B cell (primary cell): ENCODE results near the gene SLC1A4. TPM values are rescaled to one million over a fixed set of nuclear protein-coding genes. Genes with fewer than 3 reads are reported as not detected.

Experiments used
- ATAC-seq: fragments of 200-7000 bp; cut with Tn5 transposase; one replicate; pipeline ENCODE4 v1.10.0; 2021; ENCODE audit warnings: low read depth, mild to moderate bottlenecking, moderate number of reproducible peaks, moderate library complexity
- CTCF ChIA-PET: fragments of 350-600 bp; sonication (Branson Sonifier 250); formaldehyde crosslinking; loops from one replicate; lab custom pipeline; 2021; ENCODE audit warnings: antibody characterized with exemption, inconsistent platforms; lab: Charles Lee
- POLR2A ChIA-PET: fragments of 350-600 bp; sonication (Branson Sonifier 250); formaldehyde crosslinking; loops from one replicate; lab custom pipeline; 2021; ENCODE audit warnings: antibody characterized with exemption; lab: Charles Lee
- DNase-seq: peaks from one replicate; pipeline ENCODE4 v3.0.0; 2013
- H2AFZ ChIP-seq: 2 replicates; pipeline ENCODE4 v1.6.1; 2012; ENCODE audit warnings: mild to moderate bottlenecking, low read depth, low read length; ENCODE audit not compliant: insufficient read depth, poor library complexity, severe bottlenecking
- H3K27ac ChIP-seq, 2 donors: 1 replicate in 1 of 2; 2 replicates in 1 of 2; pipeline ENCODE4 v1.5.1; 2012 to 2013; ENCODE audit warnings: low read length in 2 of 2, mild to moderate bottlenecking in 2 of 2, moderate library complexity in 1 of 2
- H3K27me3 ChIP-seq, 4 experiments: fragments of 200-600 bp in 1 of 4; sonication (generic) in 1 of 4; replicated peaks in 1 of 4; 1 replicate in 2 of 4; 2 replicates in 2 of 4; pipeline versions ENCODE4 v1.6.1 to v1.7.0; 2013 to 2016; ENCODE audit warnings: low read length in 3 of 4, mild to moderate bottlenecking in 2 of 4, mixed read lengths in 1 of 4, moderate library complexity in 1 of 4; ENCODE audit not compliant: insufficient read depth in 4 of 4, control insufficient read depth in 3 of 4; ENCODE audit errors: control extremely low read depth in 1 of 4
- H3K36me3 ChIP-seq, 2 experiments: replicated peaks in 1 of 2; 1 replicate in 1 of 2; 2 replicates in 1 of 2; pipeline versions ENCODE4 v1.6.1 to v1.7.1; 2013; ENCODE audit warnings: low read length in 1 of 2; ENCODE audit not compliant: insufficient read depth in 2 of 2, control insufficient read depth in 1 of 2; ENCODE audit errors: control extremely low read depth in 1 of 2, extremely low read depth in 1 of 2
- H3K4me1 ChIP-seq, 2 donors: fragments of 200-600 bp in 1 of 2; sonication (generic) in 1 of 2; 1 replicate in 1 of 2; 2 replicates in 1 of 2; pipeline versions ENCODE4 v1.5.1 to v1.6.1; 2013 to 2017; ENCODE audit warnings: low read length in 2 of 2; ENCODE audit not compliant: control insufficient read depth in 2 of 2, insufficient read depth in 2 of 2
- H3K4me2 ChIP-seq: replicated peaks from 2 replicates; pipeline ENCODE3; 2012; ENCODE audit warnings: mild to moderate bottlenecking, low read depth, low read length; ENCODE audit not compliant: poor library complexity, severe bottlenecking
- H3K4me3 ChIP-seq, 5 experiments: fragments of 200-600 bp in 1 of 5; sonication (generic) in 1 of 5; 1 replicate in 3 of 5; 2 replicates in 2 of 5; pipeline versions ENCODE4 v1.5.1 to v1.7.0; 2011 to 2016; ENCODE audit warnings: low read length in 4 of 5, mild to moderate bottlenecking in 4 of 5, low read depth in 2 of 5, control low read depth in 1 of 5, moderate library complexity in 1 of 5; ENCODE audit not compliant: insufficient read depth in 1 of 5; ENCODE audit errors: control extremely low read depth in 1 of 5, extremely low read depth in 1 of 5
- H3K79me2 ChIP-seq: fragments of 200-600 bp; sonication (generic); one replicate; pipeline ENCODE4 v1.6.0; 2016; ENCODE audit warnings: low read length; ENCODE audit not compliant: control insufficient read depth, insufficient read depth
- H3K9ac ChIP-seq: fragments of 200-600 bp; sonication (generic); 2 replicates; pipeline ENCODE4 v1.6.1; 2017; ENCODE audit warnings: mild to moderate bottlenecking, low read length, moderate library complexity
- H3K9me3 ChIP-seq, 3 donors: one replicate each; pipeline versions ENCODE4 v1.6.1 to v1.7.1; 2013; ENCODE audit warnings: low read length in 2 of 3; ENCODE audit not compliant: control insufficient read depth in 2 of 3, insufficient read depth in 1 of 3; ENCODE audit errors: control extremely low read depth in 1 of 3
- H4K20me1 ChIP-seq: 2 replicates; pipeline ENCODE4 v1.6.0; 2012; ENCODE audit warnings: mild to moderate bottlenecking, low read length; ENCODE audit not compliant: insufficient read depth, control insufficient read depth, poor library complexity, severe bottlenecking
- H3K27ac Mint-ChIP-seq: one replicate; pipeline ENCODE4 v1.8.0; 2021; ENCODE audit warnings: mixed read lengths
- H3K27me3 Mint-ChIP-seq: one replicate; pipeline ENCODE4 v1.8.0; 2021; ENCODE audit warnings: mixed read lengths
- H3K4me1 Mint-ChIP-seq: one replicate; pipeline ENCODE4 v1.8.0; 2021; ENCODE audit warnings: mixed read lengths
- H3K4me3 Mint-ChIP-seq: one replicate; pipeline ENCODE4 v1.8.0; 2021; ENCODE audit warnings: mixed read lengths
- H3K9me3 Mint-ChIP-seq: one replicate; pipeline ENCODE4 v1.8.0; 2022; ENCODE audit warnings: mixed read lengths; ENCODE audit not compliant: insufficient read depth
- CTCF ChIP-seq: fragments of 200-600 bp; IDR thresholded peaks from one replicate; pipeline ENCODE4 v1.8.0; 2022; ENCODE audit warnings: antibody characterized with exemption, mild to moderate bottlenecking
- EZH2 ChIP-seq: IDR thresholded peaks from 2 replicates; pipeline ENCODE4 v1.6.1; 2012; ENCODE audit warnings: borderline replicate concordance, low read depth, mild to moderate bottlenecking, moderate library complexity, low read length; ENCODE audit not compliant: insufficient read depth, poor library complexity, severe bottlenecking
- WGBS: methylation state at CpG from one replicate; pipeline ENCODE4 v1.1.5; 2013; ENCODE audit warnings: missing lambda C conversion rate; ENCODE audit not compliant: insufficient coverage; 5-methylcytosine and 5-hydroxymethylcytosine counted together
- intact Hi-C: fragments of 100-400 bp; cut with micrococcal nuclease; formaldehyde crosslinking; loops from one replicate; pipeline ENCODE4 v1.10.0; 2022
- polyA plus RNA-seq: library from polyadenylated mRNA; depleted of rRNA; stranded (reverse); fragments of >200 nt; gene quantifications from 2 replicates; pipeline ENCODE4 v1.2.3, GENCODE V29; 2012
- total RNA-seq, 2 donors: library from RNA; stranded (reverse); fragments of 120-200 nt in 1 of 2; gene quantifications; 1 replicate in 1 of 2; 2 replicates in 1 of 2; pipeline versions ENCODE4 v1.2.3 to v1.2.4, GENCODE V29; 2013 to 2022

SLC1A4 gene
- total and polyA plus RNA-seq, 2 donors (not counting 1 experiment from before 2014, with no cell fraction given), result 1.7 to 15.7 TPM

GRCh38 chr2:65062843-65063825, 73.9 kb downstream of the SLC1A4 start:
- no peak for DNase-seq
- POLR2A ChIA-PET, result interaction anchor here (0.5 to 0.6 kb wide), 2 partner anchors 20 to 66 kb away, joined by 3 read pairs; no protein-coding TSS in a partner anchor

More at GRCh38 chr2:65062843-65063825, 73.9 kb downstream of the SLC1A4 start:
- intact Hi-C loops, result no loop called here
- no peaks in the 10 kb centered on the region for H3K9me3 Mint-ChIP-seq
- H3K27ac ChIP-seq, result no peak overlapping the region
- H4K20me1 ChIP-seq, result peaks cover 17% of the 10 kb centered on the region
- H3K79me2 ChIP-seq, result peaks cover 58% of the 10 kb centered on the region
- peaks cover 13 to 24% of the 10 kb centered on the region in 2 donors for H3K4me1 ChIP-seq
- no peaks in the 10 kb centered on the region for H3K36me3 ChIP-seq
- H3K27me3 Mint-ChIP-seq, result no peaks in the 10 kb centered on the region
- peak overlapping the region; percentile 32 for H3K27ac Mint-ChIP-seq
- H3K4me1 Mint-ChIP-seq, result peaks cover 40% of the 10 kb centered on the region
- no peak overlapping the region for H3K4me3 ChIP-seq
- TF ChIP-seq CTCF, result no peak
- no peak for TF ChIP-seq EZH2
- CTCF ChIA-PET, result interaction anchor here (0.6 to 4.9 kb wide), 8 partner anchors 8 to 489 kb away, joined by 3 to 96 read pairs (median 9); partner anchors contain the start of gene CEP68
- no peaks in the 10 kb centered on the region for H3K27me3 ChIP-seq
- 95% methylated on average over 4 of the region's 13 CpGs for whole genome bisulfite sequencing
- H3K4me3 Mint-ChIP-seq, result no peak overlapping the region
- no peak for ATAC-seq
- no peak overlapping the region for H3K4me2 ChIP-seq
- no peaks in the 10 kb centered on the region for H3K9me3 ChIP-seq
- no peak overlapping the region for H3K9ac ChIP-seq
- H2AFZ ChIP-seq, result no peak overlapping the region
